GM21515 (cell line): ENCODE measurements around the gene GPAT2.
"Not testable (repeated sequence)": the region's sequence is repeated elsewhere in the genome, so short reads cannot be mapped to it uniquely, and the experiment has no call there.

Experiments
- ATAC-seq: cut with Tn5 transposase; IDR thresholded peaks from one replicate; pipeline ENCODE4 v1.9.1; 2021; ENCODE audit not compliant: unreplicated experiment

GPAT2 gene

GRCh38 chr2:96065954-96066353 is 31.2 kb upstream of the GPAT2 start:
- ATAC-seq, result not testable (repeated sequence)

- ATAC-seq, result no peak
These were observed 30.7 kb upstream of the GPAT2 start for GRCh38 chr2:96065381-96065930.

GRCh38 chr2:96064760-96065159 is 30.0 kb upstream of the GPAT2 start:
- ATAC-seq, result not testable (repeated sequence)

GRCh38 chr2:96064047-96064675 is 29.4 kb upstream of the GPAT2 start:
- ATAC-seq, result not testable (repeated sequence)

GRCh38 chr2:96063116-96063899 is 28.6 kb upstream of the GPAT2 start:
- not testable (repeated sequence) for ATAC-seq

- ATAC-seq, result not testable (repeated sequence)
These were observed 27.8 kb upstream of the GPAT2 start for GRCh38 chr2:96062483-96062882.

- ATAC-seq, result not testable (repeated sequence)
These were observed 27.2 kb upstream of the GPAT2 start for GRCh38 chr2:96061901-96062300.

GRCh38 chr2:96061197-96061817 is 26.6 kb upstream of the GPAT2 start:
- ATAC-seq, result not testable (repeated sequence)

GRCh38 chr2:96060325-96060724 is 25.6 kb upstream of the GPAT2 start:
- not testable (repeated sequence) for ATAC-seq

GRCh38 chr2:96059443-96059842 is 24.7 kb upstream of the GPAT2 start:
- ATAC-seq, result not testable (repeated sequence)

GRCh38 chr2:96055830-96056229 is 21.1 kb upstream of the GPAT2 start:
- not testable (repeated sequence) for ATAC-seq

GRCh38 chr2:96054537-96054936 is 19.8 kb upstream of the GPAT2 start:
- not testable (repeated sequence) for ATAC-seq

GRCh38 chr2:96053385-96053784 is 18.7 kb upstream of the GPAT2 start:
- ATAC-seq, result not testable (repeated sequence)

GRCh38 chr2:96052632-96053031 is 17.9 kb upstream of the GPAT2 start:
- not testable (repeated sequence) for ATAC-seq

GRCh38 chr2:96049917-96050262 is 15.2 kb upstream of the GPAT2 start:
- ATAC-seq, result not testable (repeated sequence)

- ATAC-seq, result not testable (repeated sequence)
These were observed 14.6 kb upstream of the GPAT2 start for GRCh38 chr2:96049049-96049916.

GRCh38 chr2:96035554-96035953 is 838 bp upstream of the GPAT2 start:
- not testable (repeated sequence) for ATAC-seq

GRCh38 chr2:96033997-96034396 is 719 bp downstream of the GPAT2 start:
- ATAC-seq, result not testable (repeated sequence)

GRCh38 chr2:96027725-96028325 is 6.9 kb downstream of the GPAT2 start:
- ATAC-seq, result not testable (repeated sequence)

GRCh38 chr2:96025755-96026154 is 9.0 kb downstream of the GPAT2 start:
- ATAC-seq, result not testable (repeated sequence)
